Tongue (tissue), 2 donors: ENCODE measurements around the gene FRMD3. TPM values are rescaled to one million over a fixed set of nuclear protein-coding genes. Genes with fewer than 3 reads are reported as not detected.
"Not testable (repeated sequence)": the region's sequence is repeated elsewhere in the genome, so short reads cannot be mapped to it uniquely, and the experiment has no call there.

ENCODE experiments used
- DNase-seq: peaks from one replicate; pipeline ENCODE4 v3.0.0-alpha.2; 2015
- total RNA-seq: library from RNA; depleted of rRNA; stranded (reverse); fragments of >200 nt; gene quantifications from one replicate; pipeline ENCODE4 v1.2.3, GENCODE V29; 2014

The FRMD3 gene
- total RNA-seq, 1 donor from 2014 or later: 33.2 TPM

DNA sequence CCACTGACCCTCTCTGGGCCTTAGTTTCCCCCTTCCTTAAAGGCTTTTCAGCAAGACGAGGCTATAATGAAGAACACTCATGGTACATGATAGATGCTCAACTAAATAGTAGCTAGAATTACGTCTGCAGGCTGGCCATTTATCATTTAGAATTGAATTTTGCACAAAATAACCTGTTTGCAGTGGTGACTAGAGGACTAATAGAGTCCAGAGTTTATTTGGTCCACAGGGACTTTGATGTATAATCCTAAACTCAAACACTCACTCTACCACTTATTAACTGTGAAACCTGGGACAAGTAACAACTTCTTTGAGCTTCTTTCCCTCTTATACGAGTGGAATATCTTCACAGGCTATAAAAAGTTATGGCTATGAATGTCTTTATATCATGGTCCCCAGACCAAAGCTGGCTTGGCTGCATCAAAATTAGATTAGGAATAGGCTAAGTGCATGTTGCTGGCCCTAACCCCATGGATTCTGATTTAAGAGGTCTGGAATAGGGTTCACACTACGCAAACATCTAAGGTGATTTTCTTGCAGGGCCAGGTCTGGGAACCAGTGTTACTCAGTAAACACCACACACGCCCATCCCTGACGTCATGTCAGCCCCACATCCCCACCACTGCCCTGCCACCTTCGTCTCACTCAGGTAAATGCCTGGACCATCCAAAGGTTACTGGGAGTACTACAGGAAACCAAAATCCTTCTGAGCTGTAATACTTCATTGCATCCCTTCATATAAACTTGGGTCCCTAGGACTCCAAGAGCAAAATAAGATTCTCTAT is 150.6 kb downstream of the FRMD3 start:
- no peak for DNase-seq

DNA sequence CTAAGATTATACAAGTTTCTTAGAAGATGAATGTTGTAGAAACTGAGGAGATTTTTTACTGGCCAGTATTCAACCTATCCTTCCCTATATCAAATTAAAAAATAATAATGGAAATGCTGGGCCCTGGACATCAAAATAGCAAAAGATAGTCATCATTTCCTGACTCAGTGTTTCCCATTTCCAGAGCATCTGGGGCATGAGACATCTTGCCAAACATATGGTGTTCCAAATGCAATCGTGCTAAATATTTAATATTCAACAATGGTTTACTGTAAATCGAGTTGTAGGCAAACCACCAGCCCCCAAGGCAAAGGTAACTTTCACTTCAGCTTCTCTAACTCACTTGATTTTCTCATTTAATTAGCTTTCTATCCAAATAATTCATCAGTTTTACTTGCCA is 152.9 kb downstream of the FRMD3 start:
- DNase-seq: no peak

DNA sequence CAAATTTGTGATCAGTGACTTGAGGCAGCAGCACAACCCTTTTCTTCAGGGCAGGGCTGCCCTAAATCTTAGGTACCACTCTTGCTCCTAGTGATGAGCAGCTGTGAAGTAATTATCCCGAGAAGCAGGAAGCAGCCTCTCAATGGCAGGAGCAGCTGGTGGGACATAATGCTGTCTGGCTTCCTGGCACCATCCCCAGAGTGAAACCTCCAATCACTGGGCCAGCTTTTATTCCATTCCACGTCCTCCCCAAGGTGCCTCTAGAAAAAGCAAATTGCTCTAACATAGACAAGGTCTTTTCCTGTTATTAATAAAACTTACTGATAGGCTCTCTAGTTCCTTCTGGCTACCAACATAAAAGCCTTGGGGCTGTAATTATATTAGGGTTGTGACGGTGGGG is 154.0 kb downstream of the FRMD3 start:
- peak; percentile 77 for DNase-seq

DNA sequence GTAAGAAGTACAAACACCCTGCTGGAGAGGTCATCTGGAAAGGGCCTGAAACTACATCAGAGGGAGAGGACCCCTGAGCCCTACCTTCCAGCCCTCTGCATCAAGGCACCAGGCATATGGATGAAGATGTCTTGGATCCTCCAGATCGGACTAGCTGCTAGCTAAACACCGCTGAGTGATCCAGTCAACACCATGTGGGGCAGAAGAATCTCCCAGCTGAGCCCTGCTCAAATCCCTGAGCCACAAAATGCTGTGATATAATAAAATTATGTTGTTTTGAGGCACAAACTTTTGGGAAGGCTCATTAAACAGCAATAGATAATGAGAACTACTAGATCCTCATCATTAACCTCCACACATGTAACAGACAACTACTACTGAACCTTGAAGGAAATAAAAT is 155.2 kb downstream of the FRMD3 start:
- no peak for DNase-seq

DNA sequence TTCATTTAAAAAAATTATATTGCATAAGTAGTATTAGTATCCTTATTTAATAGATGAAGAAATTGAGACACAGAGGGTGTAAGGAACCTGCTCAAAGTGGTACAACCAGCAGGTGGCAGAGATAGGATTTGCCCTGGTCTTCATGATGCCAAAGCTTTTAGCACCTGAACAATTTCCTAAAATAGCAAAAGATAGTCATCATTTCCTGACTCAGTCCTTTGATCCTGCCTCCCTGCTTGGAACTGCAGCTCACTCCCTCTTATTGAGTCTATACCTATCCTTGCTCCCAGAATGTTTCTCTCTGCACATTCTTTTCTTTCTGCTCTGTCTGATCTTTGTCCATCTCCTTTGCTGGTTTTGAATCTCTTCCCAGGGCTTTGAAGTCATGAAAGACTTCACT is 155.8 kb downstream of the FRMD3 start:
- no peak for DNase-seq

DNA sequence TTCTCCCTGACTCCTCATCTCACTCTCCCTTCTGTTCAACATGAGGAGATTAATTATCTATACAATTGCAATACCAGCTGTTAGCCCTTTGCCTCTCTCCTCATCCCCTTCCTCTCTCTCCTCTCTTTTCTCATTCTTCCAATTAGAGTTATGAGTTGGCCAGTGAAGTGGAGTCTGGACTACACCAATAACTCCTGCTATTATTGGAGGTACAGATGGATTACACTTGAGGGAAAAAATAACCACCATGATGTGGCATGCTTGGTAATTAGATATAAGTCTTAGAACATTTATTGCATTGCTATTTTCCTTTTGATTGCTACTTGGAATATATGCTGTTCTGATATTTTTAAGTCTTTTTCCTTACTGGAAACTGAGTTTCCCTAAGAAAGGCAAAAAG is 159.2 kb downstream of the FRMD3 start:
- no peak for DNase-seq

DNA sequence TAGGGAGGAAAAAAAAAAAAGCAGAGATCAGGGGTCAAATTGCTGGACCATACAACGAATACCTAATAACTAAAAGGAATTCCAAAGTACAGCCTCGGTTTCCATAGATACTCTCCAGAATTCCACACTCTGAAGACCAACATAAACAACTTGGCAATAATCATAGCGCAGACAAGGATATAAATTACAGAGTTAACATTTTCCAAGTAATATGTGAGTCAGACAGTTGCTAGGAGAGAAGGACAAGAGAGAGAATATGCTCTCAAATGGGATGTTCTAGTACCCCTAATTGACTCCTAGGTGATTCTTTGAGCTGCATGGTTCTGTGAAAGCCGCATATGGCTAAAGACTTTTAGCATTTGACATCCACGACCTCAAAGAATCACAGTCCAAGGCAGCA is 165.2 kb downstream of the FRMD3 start:
- DNase-seq: no peak

DNA sequence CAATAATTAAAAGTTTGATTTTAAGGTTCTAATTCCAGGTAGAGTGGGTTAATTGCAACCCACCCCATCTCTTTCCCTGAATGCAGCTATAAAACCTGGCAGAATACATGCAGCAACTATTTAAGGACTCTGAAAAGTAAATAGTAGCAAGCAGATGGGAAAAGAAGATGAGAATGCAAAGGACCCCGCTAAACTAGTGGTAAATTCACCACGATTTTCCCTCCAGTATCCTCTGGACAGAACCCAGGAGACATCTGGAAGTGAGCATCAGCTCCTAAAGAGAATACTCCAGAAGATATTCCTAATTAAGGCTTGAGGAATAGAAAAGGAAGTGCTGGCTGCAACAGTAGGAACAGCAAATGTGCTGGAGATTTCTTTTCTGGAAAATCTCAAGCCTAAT is 170.9 kb downstream of the FRMD3 start:
- DNase-seq: peak; percentile 60

DNA sequence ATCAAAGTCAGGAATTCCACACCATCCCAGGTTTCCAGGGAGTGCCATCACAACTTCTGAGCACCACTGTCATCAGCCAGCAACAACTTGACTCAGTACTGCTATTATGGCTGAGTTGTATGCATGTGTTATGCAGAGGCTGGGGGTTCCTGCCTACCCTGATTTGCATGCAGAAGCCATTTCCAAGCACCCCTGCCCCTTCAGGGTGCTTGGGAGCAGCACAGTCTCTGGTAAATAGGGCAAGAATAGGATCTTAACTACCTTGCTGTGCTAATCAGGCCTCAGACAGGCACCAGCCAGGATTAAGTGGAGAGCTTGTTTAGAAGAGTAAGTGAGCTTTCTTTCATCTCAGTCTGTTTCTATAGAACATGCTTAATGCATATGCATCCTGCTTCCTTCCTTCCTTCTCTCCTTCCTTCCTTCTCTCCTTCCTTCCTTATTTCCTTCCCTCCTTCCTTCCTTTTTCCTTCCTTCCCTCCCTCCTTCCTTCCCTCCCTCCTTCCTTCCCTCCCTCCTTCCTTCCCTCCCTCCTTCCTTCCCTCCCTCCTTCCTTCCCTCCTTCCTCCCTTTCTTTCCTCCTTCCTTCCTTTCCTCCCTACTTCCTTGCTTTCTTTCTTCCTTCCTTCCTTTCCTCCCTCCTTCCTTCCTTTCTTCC is 175.7 kb downstream of the FRMD3 start:
- no peak for DNase-seq

DNA sequence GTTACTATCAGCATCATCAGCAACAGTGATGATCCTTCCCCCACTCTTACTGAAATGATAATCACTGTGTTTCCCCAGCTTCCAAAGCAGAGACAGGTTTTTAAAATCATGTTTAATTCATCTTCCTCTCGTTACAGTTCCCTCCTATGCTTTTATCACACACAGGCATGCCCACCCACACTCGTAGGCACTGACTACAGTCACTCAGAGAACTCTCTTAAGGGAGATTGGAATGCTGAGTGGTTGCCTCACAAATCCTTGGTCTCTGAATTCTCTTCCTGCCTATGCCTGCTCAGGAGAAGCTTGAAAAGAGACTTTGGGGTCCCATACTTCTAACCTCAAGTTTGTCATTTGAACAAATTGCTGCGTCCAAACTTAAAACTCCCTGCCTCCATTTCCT is 179.2 kb downstream of the FRMD3 start:
- DNase-seq: no peak

DNA sequence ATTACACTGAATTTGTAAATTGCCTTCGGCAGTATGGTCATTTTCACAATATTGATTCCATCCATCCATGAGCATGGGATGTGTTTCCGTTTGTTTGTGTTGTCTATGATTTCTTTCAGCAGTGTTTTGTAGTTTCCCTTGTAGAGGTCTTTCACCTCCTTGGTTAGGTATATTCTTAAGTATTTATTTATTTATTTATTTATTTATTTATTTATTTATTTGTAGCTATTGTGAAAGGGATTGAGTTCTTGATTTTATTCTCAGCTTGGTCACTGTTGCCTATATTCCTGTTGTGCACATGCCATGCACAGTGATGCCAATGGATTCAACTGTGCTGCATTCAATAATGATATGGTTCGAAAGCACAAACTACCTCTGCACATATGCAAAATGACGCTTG is 179.7 kb downstream of the FRMD3 start:
- not testable (repeated sequence) for DNase-seq

DNA sequence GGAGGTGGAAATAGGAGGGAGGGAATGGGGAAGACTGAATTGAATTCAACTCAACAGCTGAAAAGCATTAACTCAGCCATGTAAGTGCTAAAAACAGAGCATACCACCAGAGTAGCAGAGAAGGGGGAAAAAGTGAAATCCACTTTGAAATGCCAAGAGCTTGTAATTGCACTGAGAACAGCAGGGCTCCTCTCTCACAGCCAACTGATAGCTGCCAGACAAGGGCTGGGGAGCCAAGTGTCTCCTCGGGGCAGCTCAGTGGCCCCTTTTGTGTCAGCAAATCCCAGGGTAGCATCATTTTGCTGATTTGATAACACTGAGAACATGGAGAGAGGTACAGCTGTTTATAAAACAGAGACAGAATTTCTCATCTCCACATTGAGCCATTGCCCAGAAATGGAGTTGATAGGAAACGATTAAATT is 182.5 kb downstream of the FRMD3 start:
- DNase-seq: peak; percentile 61

DNA sequence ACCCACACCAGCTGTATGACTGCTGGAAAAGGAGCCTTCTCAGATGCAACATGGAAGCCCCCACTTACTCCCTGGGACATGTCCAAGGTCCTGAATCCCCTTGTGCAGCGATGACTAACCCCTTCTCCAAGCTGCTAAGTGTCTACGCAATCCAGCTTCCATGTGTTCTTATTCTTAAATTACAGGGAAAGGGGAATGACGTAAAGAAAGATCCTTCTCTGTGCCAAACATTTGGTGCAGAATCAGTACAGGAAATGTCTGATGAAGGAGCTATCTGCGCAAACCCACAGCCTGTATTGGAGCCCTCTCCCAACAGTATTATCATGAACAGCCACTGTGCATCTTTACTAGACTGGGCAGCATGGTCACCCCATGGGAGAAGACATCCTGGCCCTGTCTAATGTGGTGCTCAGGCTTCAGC is 183.2 kb downstream of the FRMD3 start:
- peak; percentile 81 for DNase-seq

DNA sequence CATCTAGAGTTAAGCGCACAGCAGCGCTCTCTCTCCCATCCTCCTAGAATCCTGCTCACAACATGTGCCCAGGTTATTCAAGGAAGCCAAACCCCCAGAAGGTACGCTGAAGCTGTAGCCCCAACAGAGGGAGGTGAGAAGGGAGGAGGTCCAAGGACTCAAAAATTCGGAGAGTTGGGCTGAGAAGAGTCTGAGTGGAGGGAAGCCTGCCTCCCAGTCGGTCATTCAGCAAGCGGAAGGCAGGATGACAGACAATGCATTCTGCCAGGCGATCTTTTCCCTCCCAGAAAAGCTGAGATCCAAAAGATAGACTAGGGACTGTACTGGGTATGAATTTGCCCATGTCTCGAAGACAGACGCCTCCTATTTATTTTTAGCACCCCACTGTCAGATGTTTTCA is 189.2 kb downstream of the FRMD3 start:
- no peak for DNase-seq

DNA sequence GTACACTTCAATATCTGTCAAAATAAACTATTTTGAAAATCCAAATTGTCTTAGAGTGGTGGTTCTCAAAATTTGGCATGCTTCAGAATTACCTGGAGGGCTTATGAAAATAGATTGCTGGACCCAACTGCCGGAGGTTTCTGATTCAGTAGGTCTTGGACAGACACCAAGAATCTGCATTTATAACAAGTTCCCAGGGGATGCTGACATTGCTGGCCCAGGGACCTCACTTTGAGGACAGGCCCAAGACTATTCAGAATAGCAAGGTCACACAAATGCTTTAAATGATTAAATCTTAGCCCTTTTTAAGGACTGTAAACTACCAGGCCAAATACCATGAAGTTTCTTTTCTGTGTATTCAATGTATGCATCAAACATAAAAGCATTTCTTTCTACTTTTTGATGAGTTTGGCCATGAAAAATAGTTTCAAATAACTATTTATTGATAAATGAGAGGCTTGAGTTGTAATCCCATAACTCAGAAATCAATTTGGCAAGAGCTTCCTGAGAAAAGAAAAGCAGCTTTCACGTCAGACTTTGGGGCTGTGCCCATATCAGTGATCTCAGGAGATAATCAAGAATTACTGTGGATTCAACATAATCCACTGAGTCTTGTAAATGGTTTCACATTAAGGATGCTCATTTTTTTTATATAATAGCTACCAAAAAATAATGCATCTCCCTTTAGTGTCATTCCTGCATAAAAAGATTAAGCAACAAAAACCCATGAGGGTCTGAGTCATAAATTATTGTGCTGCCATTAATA is 191.4 kb downstream of the FRMD3 start:
- peak; percentile 17 for DNase-seq

DNA sequence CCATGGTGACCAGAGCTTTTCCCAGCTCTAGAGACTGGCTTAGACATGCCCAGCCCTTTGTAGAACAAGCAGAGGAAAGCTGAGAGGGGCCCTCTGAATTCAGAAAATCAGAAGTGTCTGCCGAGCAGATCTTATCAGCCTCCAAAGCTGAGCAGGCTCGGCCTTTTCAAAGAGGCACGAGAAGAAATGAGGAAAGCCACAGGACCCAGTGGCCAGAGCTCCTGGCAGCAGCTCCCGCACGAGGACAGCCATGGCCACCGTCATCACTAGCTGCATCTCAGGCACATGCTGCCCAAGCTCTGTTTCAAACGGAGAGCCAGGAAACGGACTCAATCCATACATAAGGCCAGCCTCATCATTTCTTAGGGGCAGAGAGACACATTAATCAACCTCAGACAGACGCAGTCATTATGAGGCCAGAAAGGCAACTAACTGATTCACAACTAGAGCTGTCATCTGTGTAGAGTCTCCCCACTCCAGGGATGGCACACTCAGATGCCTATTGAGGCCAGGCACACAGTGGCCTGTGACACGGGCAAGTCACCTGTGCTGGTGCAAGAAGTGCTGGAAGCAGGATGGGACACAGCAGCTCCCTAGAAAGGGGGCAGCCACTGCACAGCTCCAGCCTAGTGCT is 194.7 kb downstream of the FRMD3 start:
- no peak for DNase-seq

DNA sequence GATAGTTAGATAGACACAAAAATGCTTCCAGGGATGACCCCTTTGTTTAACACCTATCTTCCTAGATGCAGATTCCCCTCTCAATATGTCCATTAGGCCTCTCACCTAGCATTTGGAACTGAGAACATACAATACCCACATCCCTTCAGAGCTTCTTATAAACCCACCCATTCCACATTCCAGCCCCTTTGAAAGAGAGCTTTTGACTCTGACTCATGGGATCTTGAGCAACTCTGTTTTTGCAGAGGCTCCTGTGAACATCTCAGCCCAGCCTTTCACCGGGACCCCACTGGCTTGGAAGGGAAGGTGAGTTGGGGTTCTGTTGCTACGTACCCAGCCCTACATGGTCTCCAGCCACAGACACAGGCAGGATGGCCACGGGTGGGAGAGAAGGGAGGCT is 195.5 kb downstream of the FRMD3 start:
- no peak for DNase-seq

DNA sequence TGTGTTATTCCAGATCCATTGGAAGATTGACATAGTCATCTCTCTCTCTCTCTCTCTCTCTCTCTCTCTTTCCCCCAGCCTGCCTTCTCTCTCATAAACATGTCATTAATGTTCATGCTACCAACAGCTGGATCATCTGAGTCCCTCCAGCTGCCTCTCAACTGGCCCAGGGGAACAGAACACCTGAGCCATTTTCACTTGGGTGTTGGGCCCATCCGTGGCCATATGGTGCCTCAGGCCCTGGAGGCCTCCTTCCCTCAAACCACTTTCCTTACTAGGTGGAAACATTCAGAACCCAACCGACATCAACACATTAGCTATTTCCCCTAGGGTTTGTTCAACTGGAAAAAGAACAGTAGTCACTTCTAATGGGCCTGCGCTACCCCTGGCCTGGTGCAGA is 196.2 kb downstream of the FRMD3 start:
- DNase-seq: no peak

DNA sequence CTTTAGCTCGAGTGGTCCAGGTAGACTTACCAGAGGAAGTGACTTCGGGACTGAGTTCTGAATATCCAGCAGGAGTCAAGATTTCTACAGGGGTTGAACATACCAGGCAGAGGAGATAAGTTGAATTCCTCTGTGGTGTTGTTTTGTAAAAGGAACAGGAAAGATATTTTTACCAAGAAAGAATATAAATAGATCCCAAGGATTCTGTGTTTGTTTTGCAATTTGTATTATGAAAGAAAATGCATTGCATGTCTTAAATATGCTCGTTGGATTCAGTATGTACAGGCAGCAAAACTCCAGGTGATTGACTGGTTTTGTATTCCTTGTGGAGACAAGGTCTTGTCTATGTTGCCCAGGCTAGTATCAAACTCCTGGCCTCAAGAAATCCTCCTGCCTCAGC is 197.8 kb downstream of the FRMD3 start:
- no peak for DNase-seq

DNA sequence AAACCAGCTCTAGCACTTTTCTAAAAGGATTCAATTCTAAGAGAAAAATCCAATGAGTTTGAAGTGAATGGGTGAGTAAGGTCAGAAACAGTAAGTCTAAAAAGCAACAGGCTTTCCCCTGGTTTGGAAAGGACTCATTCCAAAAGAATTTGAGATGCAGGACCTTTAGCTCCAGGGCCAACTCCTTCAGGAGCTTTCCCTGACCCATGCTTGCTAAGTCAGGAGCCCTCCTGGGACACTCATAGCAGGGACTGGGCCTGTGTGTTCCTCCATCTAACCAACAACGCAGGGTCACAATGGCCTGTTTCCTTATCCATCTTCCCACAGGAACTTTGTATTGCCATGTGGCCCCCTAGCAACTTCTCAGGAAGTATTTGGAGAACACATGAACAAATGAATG is 198.8 kb downstream of the FRMD3 start:
- no peak for DNase-seq

DNA sequence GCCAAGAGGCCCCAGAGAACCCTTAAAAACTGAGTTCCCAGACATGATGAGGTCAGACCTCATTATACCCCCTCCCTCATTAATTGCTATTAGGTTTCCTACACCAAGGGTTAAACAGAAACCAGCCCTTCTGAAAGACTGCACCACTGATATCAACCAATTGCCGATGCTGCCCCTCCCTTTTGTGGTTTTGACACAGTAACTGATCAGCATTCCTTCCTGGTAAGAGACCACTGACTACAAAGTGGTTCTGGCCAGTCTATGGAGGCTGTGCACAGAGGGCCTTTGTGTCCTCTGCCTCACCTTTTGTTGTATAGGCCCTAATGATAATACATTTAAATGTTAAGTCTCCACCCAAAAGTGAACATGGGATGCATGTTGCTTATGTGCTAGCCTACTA is 201.5 kb downstream of the FRMD3 start:
- DNase-seq: no peak

DNA sequence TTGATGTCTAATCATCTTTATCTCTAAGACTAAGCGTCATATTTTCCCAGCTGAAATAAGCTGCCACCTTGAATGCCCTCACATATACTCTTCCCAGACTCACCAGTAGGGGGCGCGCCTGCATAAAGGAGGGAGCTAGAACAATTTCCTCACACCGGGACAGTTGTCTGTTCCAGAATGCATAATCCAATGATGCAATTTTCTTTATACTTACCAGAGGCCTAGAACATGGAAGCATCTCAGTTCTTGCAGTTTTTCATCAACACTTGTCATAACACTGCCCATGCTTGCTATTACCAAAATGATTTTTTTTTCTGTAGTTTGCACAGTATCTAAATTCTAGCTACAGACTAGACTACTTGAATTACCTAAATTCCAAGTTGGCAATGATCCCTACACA is 203.9 kb downstream of the FRMD3 start:
- peak; percentile 93 for DNase-seq
